Right lobe of liver (tissue), 6 donors: ENCODE results near the gene FBXL12. TPM values are rescaled to one million over a fixed set of nuclear protein-coding genes. Genes with fewer than 3 reads are reported as not detected.

ENCODE experiments used
- ATAC-seq, 4 donors: fragments of 200-7000 bp; cut with Tn5 transposase; one replicate each; pipeline ENCODE4 v1.9.1; 2020; ENCODE audit warnings: mild to moderate bottlenecking in 4 of 4, moderate library complexity in 4 of 4
- DNase-seq, 3 donors: peaks; one replicate each; pipeline ENCODE4 v3.0.0-alpha.2; 2020
- H3K27ac ChIP-seq, 3 donors: fragments of 200-600 bp; one replicate each; pipeline ENCODE4 v1.8.0; 2022
- H3K27me3 ChIP-seq, 2 donors: fragments of 200-600 bp; one replicate each; pipeline ENCODE4 v1.8.0; 2022
- H3K36me3 ChIP-seq, 4 donors: fragments of 200-600 bp; sonication (generic) in 1 of 4; one replicate each; pipeline versions ENCODE4 v1.5.1 to v1.8.0; 2017 to 2022; ENCODE audit warnings: control low read depth in 1 of 4
- H3K4me1 ChIP-seq, 4 donors: fragments of 200-600 bp; sonication (generic) in 1 of 4; one replicate each; pipeline versions ENCODE4 v1.5.1 to v1.8.0; 2017 to 2022; ENCODE audit warnings: control low read depth in 1 of 4
- H3K4me3 ChIP-seq, 3 donors: fragments of 200-600 bp; one replicate each; pipeline ENCODE4 v1.8.0; 2022
- H3K9me3 ChIP-seq, 4 donors: fragments of 200-600 bp; sonication (generic) in 1 of 4; one replicate each; pipeline versions ENCODE4 v1.5.1 to v1.8.0; 2017 to 2022; ENCODE audit warnings: control low read depth in 1 of 4
- POLR2A ChIP-seq: fragments of 450-650 bp; IDR thresholded peaks from one replicate; pipeline ENCODE4 v1.6.1; 2017; ENCODE audit warnings: antibody characterized with exemption, mild to moderate bottlenecking
- WGBS: methylation state at CpG from one replicate; pipeline ENCODE4 v1.1.6; 2018; ENCODE audit warnings: low coverage, low lambda C conversion rate; ENCODE audit not compliant: insufficient coverage; ENCODE audit errors: missing lambda C conversion rate; 5-methylcytosine and 5-hydroxymethylcytosine counted together
- intact Hi-C, 2 donors: fragments of 100-400 bp; cut with DNase I; formaldehyde crosslinking; loops; one replicate each; pipeline versions ENCODE4 v1.11.2 to v1.14.1; 2022
- total RNA-seq, 6 experiments: library from RNA; depleted of rRNA in 2 of 6; stranded (reverse); fragments of >200 nt in 2 of 6; fragmentation: NEBNext Ultra II Directional in 3 of 6; extraction: Animal tissue kit (Norgen Biotek cat#: 25700) in 3 of 6; gene quantifications; one replicate each; pipeline versions ENCODE4 v1.1.0 to v1.2.4, GENCODE V29; 2016 to 2023
- TF ChIP-seq, protein P1 (sequence below), 4 donors: fragments of 200-600 bp in 3 of 4; fragments of 450-650 bp in 1 of 4; IDR thresholded peaks; one replicate each; pipeline versions ENCODE4 v1.5.1 to v1.8.0; 2016 to 2022; ENCODE audit warnings: antibody characterized with exemption in 4 of 4, mild to moderate bottlenecking in 2 of 4
- donor health status: DM: no; HTN: yes; CAD: no.
- donor health status: DM: no; HTN: no; CAD: no.
- donor health status: DM: no; HTN: no; CAD: no.
- donor health status: DM: no; HTN: yes; CAD: no.
- donor health status: DM: no; HTN: yes; CAD: no.

Gene FBXL12
- total RNA-seq, 6 experiments from 2014 or later, result 9.8 to 18.4 (median 10.9) TPM

DNA sequence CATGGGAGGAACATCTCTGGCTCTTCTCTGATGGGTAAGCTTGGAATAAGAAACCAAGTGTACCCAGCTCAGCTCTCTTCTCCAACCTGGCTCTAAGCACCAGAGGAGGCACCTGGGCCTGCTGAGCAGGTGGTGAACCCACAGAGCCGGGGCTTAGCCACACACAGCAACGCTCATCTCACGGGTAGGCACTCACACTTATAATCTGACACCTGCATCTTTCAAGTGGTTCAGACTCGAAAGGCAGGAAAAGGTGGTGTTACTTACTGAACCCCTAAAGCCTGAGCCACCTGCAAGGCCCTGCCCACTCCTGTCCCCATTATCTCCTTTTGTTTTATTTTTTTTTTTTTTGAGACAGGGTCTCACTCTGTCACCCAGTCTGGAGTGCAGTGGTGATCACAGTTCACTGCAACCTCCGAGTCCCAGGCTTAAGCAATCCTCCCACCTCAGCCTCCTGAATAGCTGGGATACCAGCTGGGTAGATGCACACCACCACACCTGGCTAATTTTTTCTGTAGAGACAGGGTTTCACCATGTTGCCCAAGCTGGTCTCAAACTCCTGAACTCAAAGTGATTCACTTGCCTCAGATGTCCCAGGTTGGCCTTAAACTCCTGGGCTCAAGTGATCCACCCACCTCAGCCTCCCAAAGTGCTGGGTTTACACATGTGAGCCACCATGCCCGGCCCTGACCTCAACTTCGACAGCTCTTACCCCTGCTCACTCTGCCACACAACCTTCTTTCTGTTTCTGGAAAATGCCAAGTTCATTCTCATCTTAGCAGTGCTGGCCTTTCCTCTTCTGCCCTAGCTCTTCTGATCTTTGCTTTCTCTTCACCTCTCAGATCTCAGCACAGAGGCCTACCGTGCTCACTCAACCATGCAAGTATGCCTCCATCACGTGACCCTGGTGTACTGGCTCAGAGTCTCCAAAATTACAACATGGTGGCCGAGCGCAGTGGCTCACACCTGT lies 9.7 kb downstream of the FBXL12 start:
- ATAC-seq, result peak in 2 of 4 donors; percentile 32 to 38
- H3K4me1 ChIP-seq, result no peaks in the 10 kb centered on the region
- TF ChIP-seq, protein P1, sequence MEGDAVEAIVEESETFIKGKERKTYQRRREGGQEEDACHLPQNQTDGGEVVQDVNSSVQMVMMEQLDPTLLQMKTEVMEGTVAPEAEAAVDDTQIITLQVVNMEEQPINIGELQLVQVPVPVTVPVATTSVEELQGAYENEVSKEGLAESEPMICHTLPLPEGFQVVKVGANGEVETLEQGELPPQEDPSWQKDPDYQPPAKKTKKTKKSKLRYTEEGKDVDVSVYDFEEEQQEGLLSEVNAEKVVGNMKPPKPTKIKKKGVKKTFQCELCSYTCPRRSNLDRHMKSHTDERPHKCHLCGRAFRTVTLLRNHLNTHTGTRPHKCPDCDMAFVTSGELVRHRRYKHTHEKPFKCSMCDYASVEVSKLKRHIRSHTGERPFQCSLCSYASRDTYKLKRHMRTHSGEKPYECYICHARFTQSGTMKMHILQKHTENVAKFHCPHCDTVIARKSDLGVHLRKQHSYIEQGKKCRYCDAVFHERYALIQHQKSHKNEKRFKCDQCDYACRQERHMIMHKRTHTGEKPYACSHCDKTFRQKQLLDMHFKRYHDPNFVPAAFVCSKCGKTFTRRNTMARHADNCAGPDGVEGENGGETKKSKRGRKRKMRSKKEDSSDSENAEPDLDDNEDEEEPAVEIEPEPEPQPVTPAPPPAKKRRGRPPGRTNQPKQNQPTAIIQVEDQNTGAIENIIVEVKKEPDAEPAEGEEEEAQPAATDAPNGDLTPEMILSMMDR (IDR thresholded peaks at IDR 0.05), result no peak
- no peak for TF ChIP-seq POLR2A
- H3K27me3 ChIP-seq, result no peaks in the 10 kb centered on the region
- no peaks in the 10 kb centered on the region for H3K9me3 ChIP-seq
- H3K27ac ChIP-seq, result no peak overlapping the region
- no peak overlapping the region for H3K4me3 ChIP-seq
- no peak for DNase-seq
- 80% methylated on average over 8 of the region's 11 CpGs for WGBS
- H3K36me3 ChIP-seq, result peaks cover 0 to 46% (median 12%) of the 10 kb centered on the region in 4 donors
- intact Hi-C loops, result no loop called here

DNA sequence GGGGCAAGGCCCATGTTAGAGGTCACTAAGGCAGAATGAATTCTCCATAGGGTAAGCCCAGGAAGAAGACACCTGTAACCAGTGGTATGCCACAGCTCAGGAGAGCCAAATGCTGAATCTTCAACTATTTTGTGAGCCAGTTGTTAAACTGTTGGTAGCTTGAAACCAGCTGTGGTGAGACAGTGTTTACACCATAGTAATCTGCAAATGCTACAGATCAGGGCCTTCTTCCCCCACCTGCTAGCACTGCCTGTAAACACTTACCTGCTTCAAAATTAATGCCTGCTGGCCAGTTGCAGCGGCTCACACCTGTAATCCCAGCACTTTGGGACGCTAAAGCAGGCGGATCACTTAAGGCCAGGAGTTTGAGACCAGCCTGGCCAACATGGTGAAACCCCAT lies 12.1 kb downstream of the FBXL12 start:
- Histone ChIP-seq H3K36me3 (peaks cover 0 to 37% (median 12%) of the 10 kb centered on the region in 4 donors), H3K27me3 (no peaks in the 10 kb centered on the region), H3K9me3 (no peaks in the 10 kb centered on the region), H3K4me1 (no peaks in the 10 kb centered on the region), H3K27ac (no peak overlapping the region), H3K4me3 (no peak overlapping the region)
- no CpG with 5 or more reads among the region's 3 CpGs for WGBS
- TF ChIP-seq POLR2A, result no peak
- TF ChIP-seq, protein P1 (IDR thresholded peaks at IDR 0.05), result no peak
- DNase-seq (no peak), ATAC-seq (no peak)
- intact Hi-C loops, result no loop called here

DNA sequence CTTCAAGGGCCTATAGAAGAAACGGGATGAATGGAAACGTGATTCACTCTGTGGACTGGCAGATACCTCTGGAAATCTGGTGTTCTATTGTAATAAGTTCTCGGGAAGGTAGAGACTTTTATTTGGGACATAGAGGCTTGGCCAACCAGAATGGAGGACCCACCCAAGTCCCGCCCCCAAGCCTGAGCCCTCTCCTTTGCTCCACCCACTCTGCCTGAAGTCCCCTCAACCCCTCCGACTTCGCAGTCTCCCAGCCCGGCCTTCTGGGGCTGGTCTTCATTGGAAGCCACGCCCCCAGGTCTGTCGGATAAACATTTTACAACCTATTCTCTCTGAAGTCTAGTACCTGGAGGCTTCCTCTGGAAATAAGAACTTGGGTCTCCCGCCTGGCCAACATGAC lies 16.9 kb downstream of the FBXL12 start:
- no peak overlapping the region for H3K4me3 ChIP-seq
- H3K4me1 ChIP-seq, result no peaks in the 10 kb centered on the region
- H3K36me3 ChIP-seq, result peaks cover 0 to 5% (median 0%) of the 10 kb centered on the region in 4 donors
- intact Hi-C loops, result no loop called here
- H3K27ac ChIP-seq, result no peak overlapping the region
- no peaks in the 10 kb centered on the region for H3K27me3 ChIP-seq
- DNase-seq (no peak), ATAC-seq (no peak)
- TF ChIP-seq POLR2A, result no peak
- TF ChIP-seq, protein P1 (IDR thresholded peaks at IDR 0.05), result no peak
- no peaks in the 10 kb centered on the region for H3K9me3 ChIP-seq
- WGBS, result 74% methylated on average over 3 of the region's 10 CpGs

DNA sequence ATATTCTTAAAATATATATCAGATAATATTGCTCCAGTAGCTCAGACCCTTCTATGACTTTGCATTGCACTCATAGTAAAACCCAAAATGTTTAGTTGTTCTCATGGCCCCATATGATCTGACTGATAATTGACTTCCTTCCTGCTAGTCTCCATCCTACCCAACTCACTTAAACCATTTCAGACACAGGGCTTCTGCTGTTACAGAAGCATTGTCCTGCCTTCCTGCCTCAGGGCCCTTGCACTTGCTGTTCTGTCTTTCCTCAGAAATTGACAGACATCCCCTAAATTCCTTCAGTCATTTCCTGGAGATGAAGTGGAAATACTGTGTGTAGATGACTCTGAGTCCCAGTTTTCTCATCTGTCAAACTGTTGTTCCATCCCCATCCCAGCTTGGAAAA lies 19.7 kb downstream of the FBXL12 start:
- H3K4me1 ChIP-seq, result no peaks in the 10 kb centered on the region
- DNase-seq (no peak), ATAC-seq (no peak)
- TF ChIP-seq, protein P1 (IDR thresholded peaks at IDR 0.05), result no peak
- TF ChIP-seq POLR2A, result no peak
- intact Hi-C loops, result no loop called here
- no peaks in the 10 kb centered on the region for H3K27me3 ChIP-seq
- H3K36me3 ChIP-seq, result no peaks in the 10 kb centered on the region
- H3K9me3 ChIP-seq, result no peaks in the 10 kb centered on the region
- no peak overlapping the region for H3K27ac ChIP-seq
- H3K4me3 ChIP-seq, result no peak overlapping the region
